Activated CD4-positive, alpha-beta T cell treated with anti-CD3 and anti-CD28 coated beads, Interleukin-2, Interleukin-4, amounts not matched to agents 100 ng/mL and 50 ng/mL, durations not matched to agents 16 hours and 8 hours (primary cell): Measurements from ENCODE around the gene MAML1.

Experiments
- DNase-seq: peaks from one replicate; pipeline ENCODE4 v3.0.0-alpha.2; 2020; ENCODE audit warnings: low spot score

MAML1 gene

DNA sequence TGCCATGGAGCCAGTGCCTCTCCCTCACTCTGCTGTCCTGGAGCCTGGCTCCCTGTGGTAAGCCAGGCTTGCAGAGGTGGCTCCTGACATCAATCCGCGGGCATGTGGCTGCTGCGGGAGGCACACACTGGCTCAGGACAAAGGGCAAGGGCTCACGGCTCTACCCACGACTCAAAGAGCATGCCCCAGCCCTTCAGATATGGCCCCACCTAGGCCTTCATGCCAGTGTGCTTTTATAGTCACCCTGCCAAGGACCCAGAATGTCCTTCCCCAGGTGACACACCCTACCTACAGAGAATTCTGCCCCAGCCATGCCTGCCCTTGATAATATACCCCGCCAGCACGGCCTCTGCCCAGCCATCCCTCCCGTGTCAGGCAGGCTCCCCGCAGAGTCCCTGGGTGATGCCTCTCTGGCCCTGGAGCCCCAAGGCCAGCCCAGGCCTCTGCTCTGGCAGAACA, 72.5 kb downstream of the MAML1 start:
- DNase-seq = no peak

DNA sequence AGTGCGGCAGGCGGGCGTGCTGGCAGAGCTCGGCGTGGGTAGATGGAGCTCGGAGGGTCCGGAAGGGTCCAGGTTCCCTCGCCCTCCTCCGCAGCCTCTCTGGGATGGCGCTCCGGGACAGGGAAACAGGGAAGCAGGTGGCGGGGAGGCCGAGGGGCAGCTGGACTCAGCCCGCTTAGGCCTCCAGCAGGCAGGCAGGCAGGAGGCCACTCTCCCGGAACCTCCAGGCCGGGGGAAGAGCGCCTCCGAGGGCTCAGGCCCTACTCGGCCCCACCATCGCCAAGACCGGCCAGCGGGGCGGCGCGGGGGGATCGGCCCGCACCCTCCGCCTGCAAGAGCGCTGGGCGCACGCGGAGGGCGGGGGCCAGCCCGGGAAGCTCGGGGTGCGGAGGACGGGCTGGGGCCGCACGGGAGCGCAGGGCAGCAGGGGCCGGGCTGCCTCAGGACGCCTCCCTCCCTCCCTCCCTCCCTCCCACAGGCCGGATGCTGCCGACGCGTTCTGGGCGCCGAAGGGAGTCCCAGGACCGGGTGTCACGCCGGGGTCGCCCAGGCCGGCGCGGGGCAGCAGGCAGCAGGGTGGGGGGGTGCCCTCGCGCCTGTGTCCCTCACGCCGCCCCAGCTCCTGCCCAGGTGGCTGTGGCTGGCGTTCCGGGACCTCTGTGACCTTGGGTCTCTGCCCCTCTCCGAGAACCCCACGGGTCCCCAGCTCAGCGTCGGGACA, 73.1 kb downstream of the MAML1 start:
- DNase-seq = no peak

DNA sequence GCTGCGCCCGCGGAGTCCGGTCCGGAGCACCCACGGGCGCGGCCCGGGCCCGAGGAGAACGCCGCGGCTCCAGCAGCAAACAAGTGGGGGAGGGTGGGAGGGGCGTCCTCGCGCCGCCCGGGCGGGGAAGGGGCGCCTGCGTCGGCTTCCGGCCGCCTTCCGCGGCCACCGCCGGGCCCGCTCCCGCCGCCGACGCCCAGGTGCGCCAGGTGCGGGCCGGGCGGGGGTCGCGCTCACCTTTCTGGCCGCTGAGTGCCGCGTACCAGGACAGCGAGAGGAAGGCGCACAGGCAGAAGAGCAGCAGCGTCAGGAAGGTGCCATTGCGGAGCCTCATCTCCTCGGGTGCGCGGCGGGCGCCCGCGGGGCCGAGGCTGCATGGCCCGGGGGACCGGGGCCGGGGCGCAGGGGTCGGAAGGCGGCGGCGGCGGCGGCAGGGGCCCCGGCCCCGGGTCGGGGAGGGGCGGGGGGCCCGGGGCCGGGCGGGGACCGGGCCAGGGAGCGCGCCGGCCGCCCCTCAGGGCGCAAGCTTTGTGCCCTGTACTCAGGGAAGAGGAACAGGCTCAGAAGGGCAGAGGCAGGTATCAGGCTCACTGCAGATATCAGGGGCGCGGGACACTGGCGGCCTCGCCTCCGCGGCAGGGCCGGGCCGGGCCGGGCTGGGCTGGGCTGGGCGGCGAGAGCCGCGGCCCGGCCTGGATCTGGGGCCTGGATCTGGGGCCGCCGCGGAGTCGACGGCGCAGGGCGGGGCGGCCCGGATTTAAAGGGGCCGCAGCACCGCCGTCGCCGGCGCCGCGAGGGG, 73.8 kb downstream of the MAML1 start, which contains the start of gene MGAT4B:
Gene MGAT4B (minus strand): TSS at position 617 of the 799 bp plus-strand sequence. CDS start 283 bp downstream, at position 334.
- peak; percentile 67 for DNase-seq

DNA sequence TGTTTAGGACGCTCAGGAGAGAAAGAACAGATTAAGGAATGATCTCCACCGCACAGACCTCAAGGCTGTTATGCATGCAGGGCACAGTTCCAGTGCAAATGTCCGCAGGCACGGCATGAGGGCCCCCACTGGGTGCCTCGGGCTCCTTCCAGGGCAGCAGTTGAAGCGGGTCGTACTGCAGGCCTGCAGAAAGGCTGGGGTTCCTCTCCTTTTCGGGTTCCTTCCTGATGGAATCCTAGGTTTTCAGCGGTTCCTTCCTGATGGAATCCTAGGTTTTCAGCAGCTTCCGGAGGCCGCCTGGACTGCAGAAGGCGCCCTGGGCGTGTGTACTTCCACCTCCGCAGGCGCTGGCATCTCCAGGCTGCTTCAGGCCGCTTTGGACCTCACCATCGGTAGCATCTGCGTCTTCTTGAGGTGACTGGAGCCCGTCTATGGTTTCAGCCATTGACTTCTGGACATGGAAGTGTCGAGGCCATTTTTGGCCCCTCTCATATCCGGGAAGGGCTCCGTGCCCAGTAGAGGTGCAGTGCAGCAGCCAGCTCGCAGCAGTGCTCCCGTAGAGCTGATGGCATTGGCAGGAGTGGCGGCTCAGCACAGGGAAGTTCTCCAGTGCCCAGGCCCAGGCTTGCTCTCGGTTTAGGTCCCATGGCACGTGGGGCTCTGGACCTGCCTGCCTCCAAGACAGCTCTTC, 79.7 kb downstream of the MAML1 start:
- no peak for DNase-seq

DNA sequence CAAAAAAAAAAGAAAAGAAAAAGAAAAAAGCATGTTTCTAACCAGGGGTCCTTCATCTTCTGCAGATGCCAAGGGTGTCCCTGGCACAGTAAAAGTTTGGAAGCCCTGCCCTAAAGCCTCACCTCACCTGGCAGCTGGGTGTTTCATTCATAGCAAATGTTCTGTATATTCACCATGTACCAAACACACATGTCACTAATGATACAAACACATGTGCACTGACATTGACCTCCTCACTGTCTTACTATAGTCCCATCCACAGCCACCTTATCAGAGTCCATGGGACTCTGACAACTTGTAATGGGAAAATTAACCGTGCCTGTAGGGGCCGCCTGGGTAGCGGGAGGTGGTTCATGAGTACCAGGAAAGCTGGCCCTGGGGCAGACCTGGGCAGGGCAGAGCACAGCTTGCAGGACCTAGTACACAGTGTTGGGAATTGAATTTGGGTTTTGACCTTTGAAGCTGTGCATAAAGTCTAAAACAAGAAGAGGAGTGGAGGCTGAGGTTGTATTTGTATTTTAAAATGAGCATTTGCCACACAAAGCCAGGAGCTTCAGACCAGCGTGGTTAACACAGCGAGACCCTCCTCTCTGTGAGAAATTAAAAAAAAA, 80.5 kb downstream of the MAML1 start:
- DNase-seq = no peak

DNA sequence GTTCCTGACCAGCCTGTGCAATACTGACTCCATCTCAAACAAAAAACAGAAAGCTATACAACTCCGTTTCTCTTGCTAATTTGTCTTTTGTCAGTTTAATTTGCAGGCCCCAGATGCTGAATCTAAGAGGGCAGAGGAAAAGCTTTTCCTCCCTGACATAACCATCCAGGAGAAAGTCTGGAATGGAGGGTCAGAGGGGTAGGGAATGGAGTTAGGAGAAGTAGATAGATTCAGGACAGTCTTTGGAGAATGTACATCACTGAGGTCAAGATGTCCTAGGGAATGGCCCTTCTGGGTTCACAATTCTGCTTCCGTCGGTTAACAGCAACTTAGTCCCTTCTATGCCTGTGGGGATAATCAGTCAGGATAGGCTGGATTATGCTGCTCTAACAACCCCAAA, 81.5 kb downstream of the MAML1 start:
- DNase-seq = no peak

DNA sequence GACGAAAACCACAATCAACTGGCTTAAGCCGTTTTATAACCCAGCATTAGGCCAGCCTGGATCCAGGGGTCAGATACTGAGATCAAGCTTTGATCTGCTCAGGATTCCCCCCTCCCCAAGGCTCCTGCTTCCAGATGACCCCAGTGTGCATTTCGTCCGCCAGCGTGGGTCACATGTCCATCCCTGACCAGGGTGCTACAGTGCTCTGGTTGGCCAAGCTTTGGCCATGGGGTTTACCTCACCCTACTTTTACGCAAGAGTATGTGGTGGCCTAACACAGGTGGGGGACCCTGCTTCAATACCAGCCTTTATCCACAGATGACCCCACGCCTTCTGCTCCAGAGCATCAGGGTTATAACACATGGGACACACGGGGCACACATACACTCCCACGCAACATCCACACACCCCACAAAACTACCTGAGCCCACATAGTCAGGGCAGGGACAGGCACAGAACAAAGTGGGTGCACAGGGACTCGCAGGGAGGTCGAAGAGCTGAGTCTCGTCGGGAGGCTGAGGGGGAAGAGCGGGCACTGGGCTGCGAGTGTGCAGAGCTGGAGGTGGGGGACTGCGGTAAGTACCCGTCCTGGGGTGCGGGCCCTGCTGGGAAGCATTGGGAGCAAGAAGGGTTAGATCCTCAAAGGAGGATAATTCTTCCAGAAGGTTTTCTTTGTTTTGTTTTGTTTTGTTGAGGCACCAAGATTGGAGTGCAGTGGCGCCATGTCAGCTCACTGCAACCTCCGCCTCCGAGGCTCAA, 83.0 kb downstream of the MAML1 start:
- no peak for DNase-seq

DNA sequence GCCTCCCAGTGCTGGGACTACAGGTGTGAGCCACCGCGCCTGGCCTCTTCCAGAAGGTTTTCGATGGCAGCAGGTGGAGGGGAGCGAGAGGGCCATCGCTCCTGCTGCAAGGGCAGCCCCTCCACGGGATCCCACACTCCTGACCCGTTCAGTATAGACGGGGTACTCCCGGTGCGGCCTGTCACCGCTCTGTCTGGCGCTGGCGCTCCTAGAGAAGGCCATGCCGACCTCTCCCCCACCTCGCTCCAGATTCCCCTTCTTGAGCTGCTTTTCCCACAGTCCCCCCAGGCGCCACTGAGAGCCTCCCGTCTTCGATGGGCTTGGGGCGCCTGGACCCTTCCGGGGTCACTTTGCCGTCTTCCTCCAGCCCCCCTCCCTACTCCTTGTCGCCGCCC, 83.8 kb downstream of the MAML1 start:
- no peak for DNase-seq

DNA sequence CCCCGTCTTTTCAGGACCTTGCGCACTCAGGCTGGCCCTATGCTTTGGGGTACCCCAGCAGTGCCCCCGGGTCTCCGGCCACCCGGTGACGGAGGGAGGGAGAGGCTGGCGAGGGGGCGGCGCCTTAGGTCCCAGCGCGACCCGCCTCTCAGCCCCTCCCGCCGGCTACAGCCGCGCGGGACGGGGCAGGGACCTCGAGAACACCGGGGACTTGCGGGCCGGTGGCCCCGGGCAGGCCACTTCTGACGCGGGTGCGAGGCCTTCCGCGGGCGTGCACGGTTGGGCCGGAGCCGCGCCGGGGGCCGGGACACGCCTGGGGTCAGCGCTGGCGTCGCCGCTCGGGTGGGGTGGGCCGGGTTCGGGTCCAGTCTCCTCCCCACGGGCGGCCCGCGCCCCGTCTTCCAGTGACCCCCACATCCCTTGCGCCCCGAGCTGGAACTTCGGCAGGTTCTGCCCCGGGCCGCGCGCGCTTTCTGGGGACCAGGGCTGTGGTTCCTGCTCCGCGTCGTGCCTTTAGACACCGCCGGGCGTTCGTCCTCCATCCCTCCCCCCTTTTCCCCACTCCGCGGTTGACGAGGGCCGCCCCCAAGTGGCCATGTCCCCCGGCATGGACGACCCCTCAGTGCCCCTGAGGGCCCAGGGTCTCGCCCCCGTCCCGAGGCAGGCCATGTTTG, 84.3 kb downstream of the MAML1 start:
- no peak for DNase-seq

DNA sequence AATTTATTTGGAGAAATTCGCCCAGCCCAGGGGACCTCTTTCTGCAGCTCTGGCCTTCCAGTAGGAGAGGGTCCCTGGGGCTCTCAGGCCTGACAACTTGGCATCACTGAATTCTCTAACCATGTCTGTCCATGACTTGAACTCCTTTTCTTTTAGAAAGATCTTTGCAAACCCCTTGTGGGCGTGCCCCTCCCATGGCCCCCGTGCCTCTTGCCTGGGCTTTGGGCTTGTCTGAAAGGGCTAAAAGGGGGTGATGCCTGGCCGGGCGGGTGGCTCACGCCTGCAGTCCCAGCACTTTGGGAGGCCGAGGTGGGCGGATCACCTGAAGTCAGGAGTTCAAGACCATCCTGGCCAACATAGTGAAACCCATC, 84.8 kb downstream of the MAML1 start:
- DNase-seq = no peak

DNA sequence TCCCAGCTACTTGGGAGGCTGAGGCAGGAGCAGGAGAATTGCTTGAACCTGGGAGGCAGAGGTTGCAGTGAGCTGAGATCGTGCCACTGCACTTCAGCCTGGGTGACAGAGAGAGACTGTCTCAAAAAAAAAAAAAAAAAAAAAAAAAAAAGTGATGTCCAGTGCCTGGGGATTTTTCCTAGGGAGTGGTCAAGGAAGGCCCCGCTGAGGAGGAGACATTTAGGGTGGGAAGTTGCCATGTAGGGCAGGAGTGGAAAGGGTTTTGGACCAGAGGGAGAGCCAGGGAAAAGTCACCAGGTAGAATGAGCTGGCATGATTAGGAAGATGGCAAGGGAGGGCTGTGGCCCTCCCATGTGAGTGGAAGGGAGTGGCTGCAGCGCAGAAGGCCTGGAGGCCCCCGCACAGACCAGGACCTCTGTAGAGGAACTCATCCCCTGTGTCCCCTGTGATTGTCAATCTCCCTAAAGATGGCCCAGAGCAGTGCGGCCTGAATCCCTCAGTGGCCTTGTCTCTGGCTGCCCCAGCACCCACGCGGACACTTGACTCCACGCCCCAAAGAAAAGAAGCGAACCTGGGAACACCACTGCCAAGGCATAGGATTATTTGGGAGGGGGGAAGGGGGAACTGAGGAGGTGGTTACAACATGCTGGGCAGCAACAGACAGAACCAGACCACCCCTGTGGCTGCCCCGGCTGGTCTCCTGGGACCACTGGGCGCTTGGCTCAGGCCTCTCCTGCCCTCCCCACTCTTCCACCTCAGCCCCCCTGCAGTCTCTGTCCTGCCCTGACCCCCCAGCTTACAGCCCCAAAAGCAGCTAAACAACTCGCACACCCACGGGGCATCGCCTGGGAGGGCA, 85.5 kb downstream of the MAML1 start:
- no peak for DNase-seq

DNA sequence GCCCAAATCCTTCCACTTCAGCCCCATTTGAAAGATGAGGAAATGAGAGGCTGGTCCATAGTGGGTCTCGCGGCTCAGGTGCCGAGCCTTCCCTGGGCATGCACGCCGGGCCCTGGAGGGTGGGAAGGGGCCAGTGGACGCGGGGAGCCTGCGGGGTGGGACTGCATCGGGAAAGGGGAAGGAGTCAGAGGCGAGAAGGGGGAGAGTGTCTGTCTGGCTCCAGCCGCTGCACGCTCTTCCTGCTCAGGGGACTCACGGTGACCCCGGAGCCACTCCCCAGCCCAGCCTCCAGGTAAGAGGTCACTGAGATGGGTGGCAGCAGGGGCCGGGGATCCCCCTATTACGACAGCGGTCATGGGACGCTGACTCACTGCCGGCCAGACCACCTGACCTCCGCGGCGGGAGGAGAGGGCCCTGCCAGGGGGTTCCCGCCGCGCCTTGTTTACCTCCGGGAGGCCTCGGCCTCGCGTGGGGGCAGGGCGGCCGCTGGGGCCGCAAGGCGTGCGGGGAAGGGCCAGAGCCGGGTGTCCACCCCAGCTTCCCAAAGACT, 86.2 kb downstream of the MAML1 start:
- DNase-seq = peak; percentile 92

DNA sequence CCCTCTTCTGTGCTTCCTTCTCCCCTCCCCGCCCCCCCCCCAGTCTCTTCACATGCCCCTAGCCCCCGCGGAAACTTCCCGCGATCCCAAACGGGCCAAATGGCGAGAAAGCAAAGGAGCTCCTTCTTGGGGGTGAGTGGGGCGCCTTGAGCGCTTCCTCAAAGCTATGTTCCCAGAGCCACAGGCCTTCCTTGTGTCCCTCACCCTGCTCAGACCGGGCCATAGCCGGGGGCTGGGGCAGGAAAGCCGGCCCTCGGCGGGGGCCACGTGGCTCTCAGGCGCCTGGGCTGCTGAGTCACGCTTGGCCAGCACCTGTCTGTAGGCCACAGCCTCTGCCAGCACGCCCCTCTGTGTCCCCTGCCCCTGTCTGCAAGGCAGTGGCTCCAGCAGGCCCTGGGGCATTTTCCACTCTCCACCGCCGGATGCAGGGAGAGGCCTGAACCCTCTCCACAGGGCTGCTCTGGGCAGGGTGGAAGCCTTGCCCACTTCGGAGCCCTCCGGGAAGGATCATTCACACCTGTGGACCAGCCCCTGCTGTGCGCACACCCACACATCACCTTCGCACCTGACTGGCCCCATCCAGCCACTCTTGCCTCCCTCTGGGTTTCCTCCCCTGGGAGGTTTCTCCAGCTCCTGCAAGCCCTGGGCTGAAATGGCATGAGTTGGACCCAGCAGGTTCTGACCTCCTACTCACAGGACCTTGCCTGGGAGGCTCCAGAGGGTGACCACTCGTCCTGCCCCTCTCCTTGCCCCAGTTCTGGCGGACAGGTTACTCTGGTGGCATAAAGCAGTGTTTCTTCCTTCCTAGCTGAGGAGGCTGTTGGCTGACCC, 86.9 kb downstream of the MAML1 start:
- DNase-seq = peak; percentile 48

DNA sequence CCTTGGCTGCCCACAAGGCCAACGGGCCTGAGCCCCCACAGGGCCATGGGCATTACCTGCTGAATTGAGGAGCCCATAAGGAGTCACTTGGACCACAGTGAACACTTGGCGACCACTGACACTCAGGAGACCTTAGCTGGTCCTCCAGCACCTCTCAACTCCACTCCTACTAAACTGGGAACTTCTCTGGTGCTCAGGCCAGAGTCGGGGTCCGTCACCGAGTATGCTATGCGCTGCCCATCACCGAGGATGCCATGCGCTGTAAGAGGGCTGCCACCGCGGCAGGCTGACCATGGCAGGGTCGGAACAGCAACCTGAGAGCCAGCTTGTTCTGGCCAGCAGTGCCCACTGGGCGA, 87.5 kb downstream of the MAML1 start:
- no peak for DNase-seq

DNA sequence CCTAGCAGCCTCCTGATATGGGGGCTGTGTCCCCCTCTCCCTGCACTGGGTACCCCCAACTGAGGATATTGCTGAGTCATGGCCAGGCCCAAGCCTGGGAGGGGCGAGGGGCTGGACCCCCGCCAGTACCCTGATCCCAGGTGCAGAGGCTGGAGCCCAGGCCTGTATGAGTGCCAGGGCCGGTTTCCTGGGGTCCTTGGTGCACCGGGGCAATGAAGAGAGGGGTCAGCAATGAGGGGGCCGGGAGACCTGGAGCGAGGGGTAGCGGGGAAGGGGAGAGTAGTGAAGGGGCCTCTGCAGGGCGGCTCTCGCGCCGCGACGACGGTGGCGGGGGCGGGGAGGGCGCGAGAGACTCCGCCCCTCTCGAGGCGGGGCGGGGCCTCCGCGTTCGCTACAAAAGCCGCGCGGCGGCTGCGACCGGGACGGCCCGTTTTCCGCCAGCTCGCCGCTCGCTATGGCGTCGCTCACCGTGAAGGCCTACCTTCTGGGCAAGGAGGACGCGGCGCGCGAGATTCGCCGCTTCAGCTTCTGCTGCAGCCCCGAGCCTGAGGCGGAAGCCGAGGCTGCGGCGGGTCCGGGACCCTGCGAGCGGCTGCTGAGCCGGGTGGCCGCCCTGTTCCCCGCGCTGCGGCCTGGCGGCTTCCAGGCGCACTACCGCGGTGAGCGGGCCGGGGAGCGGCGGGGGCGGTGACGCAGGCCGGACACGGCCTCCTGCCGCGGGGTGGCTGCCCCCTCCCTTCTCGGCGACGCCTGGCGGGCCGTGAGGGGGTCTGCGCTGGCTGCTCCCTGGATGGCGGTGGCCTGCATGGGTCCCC, 88.1 kb downstream of the MAML1 start, which contains the start of gene SQSTM1:
Gene SQSTM1 (plus strand): TSS at position 423 of the 815 bp plus-strand sequence. CDS start 32 bp downstream, at position 455.
- DNase-seq = peak; percentile 84

DNA sequence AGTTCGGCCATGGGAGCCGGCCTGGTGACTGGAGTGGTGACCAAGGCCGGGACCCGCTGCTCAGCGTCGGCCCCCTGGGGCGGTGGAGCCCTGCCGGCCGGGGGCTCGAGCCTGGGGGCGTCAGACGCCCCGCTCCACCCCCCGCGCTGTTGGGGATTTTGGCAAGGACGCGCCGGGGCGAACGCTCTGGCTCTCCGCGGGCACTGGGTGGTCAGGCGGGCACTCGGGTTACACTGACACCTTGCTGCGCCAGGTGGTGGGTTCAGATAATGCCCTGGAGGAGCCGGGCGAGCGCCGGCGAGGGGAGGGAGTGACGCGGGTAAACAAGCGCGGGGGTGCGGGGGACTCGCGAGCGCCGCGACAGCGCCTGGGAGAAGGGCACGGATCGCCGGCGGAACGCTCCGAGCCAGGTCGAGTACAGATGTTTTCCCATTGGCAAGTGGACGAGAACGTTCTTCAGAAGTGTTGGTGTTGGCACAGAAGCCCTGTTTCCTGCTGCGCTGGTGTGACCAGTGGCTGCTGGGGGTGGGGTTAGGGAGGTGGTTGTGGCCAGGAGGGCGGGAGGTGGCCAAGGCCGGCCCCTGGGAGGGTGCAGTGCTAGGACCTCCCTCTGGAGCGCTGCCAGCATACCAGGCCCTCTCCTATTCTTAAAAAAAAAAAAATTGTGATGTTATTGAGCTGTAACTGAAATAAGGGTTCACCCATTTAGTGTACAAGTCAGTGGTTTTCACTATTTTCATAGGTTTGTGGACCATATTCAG, 88.9 kb downstream of the MAML1 start:
- DNase-seq = peak; percentile 87

DNA sequence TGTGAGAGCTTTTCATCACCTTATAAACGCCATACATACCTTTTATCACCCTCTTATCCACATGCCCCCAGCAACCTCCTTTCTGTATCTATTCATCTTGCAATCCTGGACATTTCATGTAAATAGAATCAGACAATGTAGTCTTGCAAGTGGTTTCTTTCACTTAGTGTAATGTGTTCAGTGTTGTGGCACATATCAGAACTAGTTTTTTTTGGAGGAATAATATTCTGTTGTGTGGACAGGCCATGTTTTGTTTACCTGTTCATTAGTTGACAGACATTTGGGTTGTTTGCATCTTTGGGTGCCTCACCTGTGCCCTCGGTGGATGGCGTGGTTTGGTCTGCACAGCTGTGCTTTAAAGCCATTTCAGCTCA, 89.4 kb downstream of the MAML1 start:
- no peak for DNase-seq
